ENCODE measurements around the gene ZACN.
"Not testable (repeated sequence)": the region's sequence is repeated elsewhere in the genome, so short reads cannot be mapped to it uniquely, and the experiment has no call there.

The ZACN gene

GRCh38 chr17:76078860-76079534, at the start of gene ZACN:
ZACN (plus strand) TSS chr17:76079182; CDS start chr17:76079265, 83 bp downstream.
- in situ Hi-C loops (cut with MboI; ENCODE audit: low sequenced_read_pairs), result no loop called here

DNA sequence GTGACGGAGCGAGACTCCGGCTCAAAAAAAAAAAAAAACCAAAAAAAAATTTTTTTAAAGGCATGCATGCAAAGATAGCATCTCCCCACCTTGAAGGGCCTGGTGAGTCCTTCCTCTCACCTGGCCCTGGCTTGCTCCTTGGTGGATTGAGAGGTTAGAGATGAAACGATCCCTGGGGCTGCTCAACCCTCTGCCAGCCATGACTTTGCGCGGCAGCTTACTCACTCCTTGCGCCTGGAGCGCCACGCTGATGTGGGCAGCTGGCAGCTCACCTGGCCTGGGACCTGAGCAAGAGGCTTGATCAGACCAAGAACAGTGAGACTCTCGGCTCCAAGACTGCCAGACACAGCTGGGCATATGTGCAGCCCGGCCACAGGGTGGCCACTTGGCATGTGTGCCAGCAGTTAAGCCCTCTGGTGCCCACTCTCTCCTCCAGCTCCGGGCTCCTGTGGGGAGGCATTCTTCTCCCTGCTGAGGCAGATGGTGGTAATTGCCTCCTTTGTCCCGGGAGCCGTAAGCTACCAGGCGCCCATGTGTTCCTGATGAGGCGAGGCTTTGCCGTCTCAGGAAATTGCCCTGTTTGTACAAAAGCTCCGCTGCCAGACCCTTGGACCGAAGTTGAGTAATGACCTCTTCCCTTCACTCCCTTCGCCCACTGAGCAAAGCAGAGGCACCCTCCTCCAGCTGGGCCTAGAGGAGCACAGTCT, 46.8 kb upstream of the ZACN start:
- in situ Hi-C loops (cut with MboI; ENCODE audit: low sequenced_read_pairs), result no loop called here

DNA sequence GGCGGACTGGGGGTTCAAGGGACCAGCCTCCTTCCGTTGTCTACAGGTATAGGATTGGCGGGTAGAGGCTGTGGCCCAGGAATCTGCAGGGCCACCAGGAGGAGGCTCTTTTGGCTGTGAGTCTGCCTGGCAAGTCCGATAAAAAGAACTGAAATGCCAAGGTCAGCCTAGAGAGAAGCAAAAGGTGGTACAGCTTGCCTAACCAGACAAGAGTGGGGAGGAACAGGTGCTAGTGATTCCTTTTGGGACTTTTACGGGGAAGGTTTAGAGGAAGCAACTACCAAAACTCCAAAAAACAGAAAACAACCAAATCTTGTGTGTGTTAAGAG, 46.2 kb upstream of the ZACN start:
- in situ Hi-C loops (cut with MboI; ENCODE audit: low sequenced_read_pairs), result no loop called here

- in situ Hi-C loops (cut with MboI; ENCODE audit: low sequenced_read_pairs), result no loop called here
These were observed 45.8 kb upstream of the ZACN start for GRCh38 chr17:76033139-76033538.

GRCh38 chr17:76034428-76035350, 44.3 kb upstream of the ZACN start:
- in situ Hi-C loops (cut with MboI; ENCODE audit: low sequenced_read_pairs), result no loop called here

GRCh38 chr17:76036497-76037261, 42.3 kb upstream of the ZACN start:
- in situ Hi-C loops (cut with MboI; ENCODE audit: low sequenced_read_pairs), result no loop called here

DNA sequence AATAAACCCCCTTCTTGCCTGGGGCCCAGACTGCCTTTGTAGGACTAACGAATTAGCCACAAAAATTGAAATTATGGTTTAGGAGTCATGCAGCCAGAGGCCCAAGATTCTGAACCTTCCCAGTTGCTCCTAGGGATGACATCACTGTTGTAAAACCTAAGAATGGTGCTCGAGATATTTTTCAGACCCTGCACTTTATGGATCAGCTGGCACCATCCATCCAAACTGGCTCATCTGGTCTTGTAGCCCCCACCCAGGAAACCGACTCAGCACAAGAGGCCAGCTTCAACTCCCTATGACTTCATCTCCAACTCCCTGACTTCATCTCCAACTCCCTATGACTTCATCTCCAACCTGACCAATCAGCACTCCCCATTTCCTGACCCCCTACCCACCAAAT, 40.9 kb upstream of the ZACN start:
- in situ Hi-C loops (cut with MboI; ENCODE audit: low sequenced_read_pairs), result no loop called here

DNA sequence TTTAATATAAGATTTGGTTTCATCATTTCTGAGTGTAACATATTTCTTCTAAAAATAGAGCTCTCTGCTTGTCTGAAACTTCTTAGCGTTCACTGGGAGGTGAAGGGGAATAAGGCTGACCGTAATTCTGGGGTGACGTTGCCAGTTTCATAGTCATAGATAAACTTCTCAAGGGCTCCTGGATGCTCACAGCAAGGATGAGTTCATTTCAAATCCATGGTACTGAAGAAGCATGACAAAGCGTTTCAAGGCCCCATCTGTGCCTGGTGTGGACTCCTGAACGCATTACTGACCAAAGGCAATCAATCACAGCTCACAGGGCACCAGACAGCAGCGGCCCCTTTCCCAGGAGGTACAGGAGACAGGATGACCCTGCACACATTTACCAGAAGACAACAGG, 39.9 kb upstream of the ZACN start:
- in situ Hi-C loops (cut with MboI; ENCODE audit: low sequenced_read_pairs), result no loop called here

DNA sequence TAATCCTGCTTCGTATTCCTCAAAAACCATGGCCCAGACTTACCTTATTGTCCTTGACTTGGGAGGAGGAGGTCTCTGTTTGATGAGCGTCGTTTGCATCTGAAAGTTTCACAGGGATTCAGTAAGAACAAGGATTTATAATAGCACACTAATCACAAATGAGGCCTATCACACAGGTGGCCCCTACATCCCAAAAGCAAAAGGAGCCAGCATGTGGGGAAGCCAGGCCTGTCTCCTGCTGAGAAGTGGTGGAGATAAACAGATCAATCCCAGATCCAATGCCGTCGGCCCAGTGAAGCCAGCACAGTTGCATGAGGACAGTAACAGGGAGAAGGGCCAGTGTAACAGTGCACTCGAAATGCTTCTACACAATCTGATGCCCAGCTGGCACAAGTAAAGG, 38.6 kb upstream of the ZACN start:
- in situ Hi-C loops (cut with MboI; ENCODE audit: low sequenced_read_pairs), result no loop called here

- in situ Hi-C loops (cut with MboI; ENCODE audit: low sequenced_read_pairs), result not testable (repeated sequence)
These were observed 36.1 kb upstream of the ZACN start for GRCh38 chr17:76042868-76043267.

DNA sequence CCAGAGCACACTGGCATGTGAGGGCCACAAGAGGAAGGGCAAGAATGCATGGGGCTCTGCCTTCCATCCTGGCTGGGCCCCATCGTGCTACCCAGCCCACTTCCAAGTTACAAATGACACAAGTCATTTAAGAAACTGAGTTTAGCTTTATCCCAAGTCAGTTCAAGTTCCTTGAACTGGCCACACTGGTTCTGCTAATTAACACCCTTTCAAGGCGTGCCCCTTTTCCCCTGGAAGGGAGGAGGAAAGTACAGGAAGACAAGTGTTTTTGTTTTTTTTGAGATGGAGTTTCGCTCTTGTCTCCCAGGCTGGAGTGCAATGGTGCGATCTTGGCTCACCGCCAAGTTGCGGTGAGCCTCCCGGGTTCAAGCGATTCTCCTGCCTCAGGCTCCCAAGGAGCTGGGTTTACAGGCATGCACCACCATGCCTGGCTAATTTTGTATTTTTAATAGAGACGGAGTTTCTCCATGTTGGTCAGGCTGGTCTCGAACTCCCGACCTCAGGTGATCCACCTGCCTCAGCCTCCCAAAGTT, 34.4 kb upstream of the ZACN start:
- in situ Hi-C loops (cut with MboI; ENCODE audit: low sequenced_read_pairs), result not testable (repeated sequence)

DNA sequence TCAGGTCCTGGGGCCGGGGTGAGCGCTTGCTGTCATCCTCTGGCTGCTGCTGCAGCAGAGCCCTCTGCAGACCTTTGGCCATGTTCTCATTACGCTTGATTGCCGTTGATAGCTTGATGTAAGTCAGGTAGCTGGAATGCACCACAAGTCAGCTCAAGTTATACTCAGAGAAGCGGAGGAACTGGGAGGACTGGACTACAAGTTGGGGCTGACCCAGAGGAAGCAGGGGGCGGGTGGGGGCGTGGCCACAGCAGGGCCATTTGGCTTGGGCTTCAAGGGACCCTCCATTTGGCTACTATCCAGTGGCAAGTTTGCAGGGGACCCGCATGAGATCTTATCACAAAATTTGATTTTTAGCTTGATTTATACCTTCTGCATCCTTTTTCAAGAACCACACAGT, 32.9 kb upstream of the ZACN start:
- in situ Hi-C loops (cut with MboI; ENCODE audit: low sequenced_read_pairs), result no loop called here

GRCh38 chr17:76048025-76048605, 30.9 kb upstream of the ZACN start:
- in situ Hi-C loops (cut with MboI; ENCODE audit: low sequenced_read_pairs), result no loop called here

DNA sequence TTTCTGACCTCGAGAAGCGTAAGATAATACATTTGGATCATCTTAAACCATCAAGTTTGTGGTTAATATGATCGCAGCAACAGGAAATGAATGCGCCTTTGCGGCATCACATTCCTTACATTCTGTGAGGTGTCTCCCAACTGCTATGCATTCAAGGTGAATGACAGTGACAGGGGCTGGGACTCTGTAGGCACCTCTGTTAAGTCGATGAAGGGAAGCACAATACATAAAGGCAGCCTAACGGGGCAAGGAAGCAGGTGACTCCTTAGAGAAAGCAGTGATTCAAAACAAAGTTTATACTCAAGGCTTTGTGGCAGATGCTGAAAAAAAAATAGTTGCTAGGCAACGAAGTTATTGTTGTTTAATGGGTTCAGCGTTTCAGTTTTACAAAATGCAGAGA, 30.3 kb upstream of the ZACN start:
- in situ Hi-C loops (cut with MboI; ENCODE audit: low sequenced_read_pairs), result no loop called here

DNA sequence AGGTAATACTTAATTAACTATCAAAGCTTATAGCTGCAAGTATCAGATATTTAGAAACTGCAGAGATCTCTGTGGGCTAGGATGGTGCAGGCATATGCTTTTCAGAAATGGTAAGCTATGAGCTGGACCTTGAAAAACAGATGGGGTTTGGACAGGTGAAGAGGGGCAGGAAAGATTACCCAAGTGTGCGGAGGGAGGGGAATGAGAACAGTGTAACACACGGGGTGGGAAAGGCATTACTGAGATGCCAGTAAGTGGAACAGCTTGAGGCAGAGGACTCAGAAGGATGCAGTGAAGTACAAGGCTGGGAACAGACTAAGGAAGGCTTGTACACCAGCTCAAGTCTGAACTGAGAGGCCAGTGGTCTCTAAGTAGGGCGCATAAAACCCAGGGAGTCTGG, 29.7 kb upstream of the ZACN start:
- in situ Hi-C loops (cut with MboI; ENCODE audit: low sequenced_read_pairs), result no loop called here

DNA sequence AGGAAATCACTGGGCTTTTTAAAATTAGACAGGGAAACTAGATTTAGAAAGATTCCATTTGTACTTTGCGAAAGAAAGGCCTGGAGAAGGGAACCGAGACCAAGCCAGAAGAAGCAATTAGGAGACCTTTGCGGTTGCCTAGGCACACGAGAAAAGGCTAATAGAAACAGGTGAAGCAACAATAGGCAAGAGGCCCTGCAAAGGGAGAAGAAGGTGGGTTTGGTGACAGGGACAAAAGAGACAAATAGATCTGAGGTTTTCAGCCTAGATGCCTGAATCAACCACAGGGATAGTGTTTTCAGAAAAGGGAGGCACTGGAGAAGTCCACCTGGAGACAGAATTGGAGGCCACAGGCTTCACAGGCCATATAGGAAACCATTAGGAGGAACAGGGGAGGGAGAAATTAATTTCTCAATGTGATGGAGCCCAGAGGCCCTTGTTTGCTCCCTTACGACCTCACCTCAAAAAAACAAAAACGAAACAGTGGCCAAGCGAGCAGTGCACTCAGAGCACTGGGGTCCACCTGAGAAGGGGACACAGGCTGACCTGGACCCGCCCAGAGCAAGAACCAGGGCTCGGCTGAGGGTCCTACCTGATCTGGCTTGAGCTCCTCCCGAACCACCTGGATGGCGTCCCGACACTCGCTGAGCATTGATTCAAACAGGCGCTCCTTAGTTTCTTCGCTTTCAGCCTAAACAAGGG, 29.0 kb upstream of the ZACN start:
- in situ Hi-C loops (cut with MboI; ENCODE audit: low sequenced_read_pairs), result no loop called here

DNA sequence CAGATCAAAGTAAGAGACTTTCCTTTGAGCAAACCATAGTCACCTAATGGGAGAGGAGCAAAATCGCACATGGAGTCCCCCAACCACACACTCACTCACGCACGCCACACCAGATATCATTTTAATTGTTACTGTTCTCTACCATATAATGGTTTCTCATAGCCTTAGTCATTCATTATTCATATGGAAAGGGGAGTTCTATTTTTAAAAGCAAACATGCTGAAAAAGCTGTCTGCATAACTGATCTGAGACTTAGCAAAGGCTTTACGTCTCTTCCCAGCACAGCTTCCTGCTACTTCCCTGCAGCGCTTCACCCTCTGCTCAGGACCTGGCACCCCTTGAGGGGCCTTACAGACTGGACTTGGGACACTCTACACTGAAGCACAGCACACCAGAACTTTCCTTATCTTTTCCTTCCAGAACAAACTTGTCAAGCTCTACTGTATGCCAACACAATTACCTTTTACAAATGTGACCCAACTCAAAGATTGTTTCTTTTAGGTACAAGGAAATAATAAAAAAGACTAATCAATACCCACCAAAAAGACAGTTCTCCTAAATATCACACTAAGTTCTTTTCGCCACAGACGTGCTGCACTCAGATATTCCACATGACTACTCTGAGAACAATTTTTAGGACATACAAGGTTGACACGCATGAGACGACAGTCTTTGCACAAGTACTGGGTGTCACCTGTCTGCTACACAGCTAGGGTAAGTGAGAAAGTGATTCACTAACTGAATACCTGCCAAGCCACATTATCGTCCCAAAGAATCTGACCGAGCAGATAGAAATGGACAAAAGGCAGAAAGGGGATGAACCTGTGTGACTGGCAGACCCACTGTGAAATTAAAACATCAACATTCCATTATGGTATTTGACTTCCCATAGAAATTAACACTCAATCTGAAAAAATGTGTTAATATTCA, 28.2 kb upstream of the ZACN start:
- in situ Hi-C loops (cut with MboI; ENCODE audit: low sequenced_read_pairs), result no loop called here

GRCh38 chr17:76051561-76051960, 27.4 kb upstream of the ZACN start:
- in situ Hi-C loops (cut with MboI; ENCODE audit: low sequenced_read_pairs), result no loop called here
